Left kidney (tissue), 2 donors: ENCODE data around the gene ASIP. TPM values are rescaled to one million over a fixed set of nuclear protein-coding genes. Genes with fewer than 3 reads are reported as not detected.
"Not testable (repeated sequence)": the region's sequence is repeated elsewhere in the genome, so short reads cannot be mapped to it uniquely, and the experiment has no call there.

Source experiments
- DNase-seq: peaks from one replicate; pipeline ENCODE4 v3.0.0-alpha.2; 2013
- polyA plus RNA-seq: library from polyadenylated mRNA; unstranded; fragments of 120-200 nt; gene quantifications from one replicate; pipeline ENCODE4 v1.2.1, GENCODE V29; 2013; ENCODE audit not compliant: insufficient read length

ASIP gene
- polyA plus RNA-seq, 1 donor, result 0.70 TPM

DNA sequence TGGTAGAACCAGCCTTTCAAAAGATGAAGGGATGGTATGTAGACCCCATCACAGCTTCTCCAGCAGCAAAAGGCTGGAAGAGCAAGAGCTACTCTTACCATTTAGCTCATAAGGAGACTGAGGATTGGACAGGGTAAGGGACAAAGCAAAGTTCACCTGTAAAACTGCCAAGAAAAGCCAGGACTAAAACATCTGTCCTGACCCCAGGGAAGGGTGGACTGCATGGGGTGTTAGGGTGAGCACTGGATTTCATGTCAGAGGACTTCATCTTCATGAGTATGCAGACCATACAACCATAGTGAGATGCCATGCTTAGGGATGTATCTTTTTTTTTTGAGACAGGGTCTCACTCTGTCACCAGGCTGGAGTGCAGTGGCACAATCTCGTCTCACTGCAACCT, 42.6 kb downstream of the ASIP start:
- no peak for DNase-seq

- DNase-seq, result no peak
These were observed 44.2 kb downstream of the ASIP start for GRCh38 chr20:34285450-34285849.

DNA sequence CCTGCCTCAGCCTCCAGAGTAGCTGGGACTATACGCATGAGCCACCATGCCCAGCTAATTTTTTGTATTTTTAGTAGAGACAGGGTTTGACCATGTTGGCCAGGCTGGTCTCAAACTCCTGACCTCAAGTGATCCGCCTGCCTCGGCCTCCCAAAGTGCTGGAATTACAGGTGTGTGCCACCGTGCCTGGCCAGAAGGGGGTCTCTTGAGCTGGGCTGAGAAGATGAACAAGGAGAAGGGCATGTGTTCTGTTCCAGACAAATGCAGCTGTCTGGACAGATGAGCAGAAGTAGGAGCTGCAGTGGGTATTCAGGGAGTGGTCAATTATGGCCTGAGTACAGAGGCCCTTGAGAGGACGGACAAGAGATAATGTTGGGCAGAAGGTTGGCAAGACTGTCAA, 46.3 kb downstream of the ASIP start:
- not testable (repeated sequence) for DNase-seq

GRCh38 chr20:34290471-34290870, 49.2 kb downstream of the ASIP start:
- no peak for DNase-seq

- no peak for DNase-seq
These were observed 51.3 kb downstream of the ASIP start for GRCh38 chr20:34292496-34292895.

DNA sequence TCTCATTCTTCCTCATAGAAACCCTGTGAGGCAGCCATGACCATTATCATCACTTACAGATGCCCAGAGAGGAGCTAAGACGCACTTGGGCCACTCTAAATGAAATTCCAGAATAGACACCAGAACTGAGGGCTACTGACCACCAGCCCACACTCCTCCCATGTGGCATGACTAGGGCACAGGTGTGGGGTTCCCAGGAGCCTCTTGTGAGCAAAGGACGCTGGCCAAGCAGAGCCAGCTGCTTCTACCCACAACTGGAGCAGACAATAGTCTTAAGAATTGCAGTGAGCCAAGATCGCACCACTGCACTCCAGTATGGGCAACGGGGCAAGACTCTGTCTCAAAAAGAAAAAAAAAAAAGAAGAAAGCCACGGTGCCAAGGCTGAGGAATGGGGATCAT, 51.9 kb downstream of the ASIP start:
- no peak for DNase-seq

GRCh38 chr20:34293589-34293988, 52.4 kb downstream of the ASIP start:
- DNase-seq, result no peak

DNA sequence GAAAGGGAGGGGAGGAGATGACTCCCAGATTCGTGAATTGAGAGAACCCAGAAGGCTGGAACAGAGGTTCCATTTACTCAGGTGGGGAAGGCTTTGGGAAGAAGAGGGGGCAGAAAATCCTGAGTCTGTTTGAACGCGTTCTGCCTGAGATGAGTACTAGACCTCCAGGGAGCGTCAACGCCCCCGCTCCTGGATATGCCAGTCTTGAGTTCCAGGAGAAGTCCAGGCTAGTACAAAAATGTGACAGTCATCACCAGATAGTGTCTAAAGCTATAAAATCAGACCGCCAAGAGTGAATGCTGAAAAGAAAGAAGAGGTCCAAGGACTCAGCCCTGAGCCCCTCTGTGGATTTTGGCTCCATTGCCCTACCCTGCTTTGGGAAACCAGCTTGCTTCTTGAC, 53.3 kb downstream of the ASIP start:
- DNase-seq, result no peak

GRCh38 chr20:34295284-34295683, 54.1 kb downstream of the ASIP start:
- DNase-seq, result no peak

DNA sequence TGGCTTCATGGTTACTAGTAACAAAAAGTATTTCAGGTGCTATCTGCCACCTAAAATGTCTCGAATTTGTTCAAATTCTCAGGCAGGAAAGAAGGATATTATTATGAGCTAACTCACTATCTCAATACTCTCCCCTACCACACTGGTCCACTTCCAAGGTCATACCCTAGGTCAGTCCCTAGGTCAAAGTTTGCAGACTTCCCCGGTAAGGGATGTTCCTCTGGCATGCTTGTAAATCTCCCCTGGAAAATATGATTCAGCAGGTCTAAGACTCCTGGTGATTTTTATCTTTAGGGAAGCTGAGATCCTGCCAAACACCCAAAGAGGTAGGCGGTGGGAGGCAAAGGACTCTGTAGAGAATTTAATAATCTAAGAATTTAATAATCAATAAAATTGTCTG, 55.2 kb downstream of the ASIP start:
- DNase-seq, result no peak

GRCh38 chr20:34298294-34298784, 57.1 kb downstream of the ASIP start:
- DNase-seq, result not testable (repeated sequence)

- no peak for DNase-seq
These were observed 58.5 kb downstream of the ASIP start for GRCh38 chr20:34299556-34300255.

DNA sequence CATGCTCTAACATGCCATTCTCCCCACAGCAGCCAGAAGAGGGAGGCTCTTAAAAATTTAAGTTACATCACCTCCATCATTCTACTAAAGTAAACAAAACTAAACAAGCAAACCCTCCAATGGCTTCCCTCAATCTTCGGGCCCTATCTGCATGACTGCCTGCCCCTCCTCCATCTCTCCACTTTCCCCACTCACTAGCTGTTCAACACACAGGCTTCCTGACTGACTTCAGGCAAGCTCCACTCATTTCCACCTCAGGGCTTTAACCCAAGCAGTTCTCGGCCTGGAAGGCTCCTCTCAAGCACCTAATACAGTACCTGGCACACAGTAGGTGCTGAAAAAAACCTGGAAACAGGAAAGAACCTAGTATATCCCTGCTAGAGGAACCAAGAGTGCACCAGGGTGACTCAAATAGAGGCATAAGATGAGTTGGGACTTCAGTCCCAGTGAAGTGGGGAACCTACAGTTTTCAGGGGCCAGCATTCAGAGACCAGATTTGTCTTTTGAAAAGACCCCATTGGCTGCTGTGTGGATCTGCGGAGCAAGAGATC, 59.1 kb downstream of the ASIP start:
- DNase-seq, result no peak

DNA sequence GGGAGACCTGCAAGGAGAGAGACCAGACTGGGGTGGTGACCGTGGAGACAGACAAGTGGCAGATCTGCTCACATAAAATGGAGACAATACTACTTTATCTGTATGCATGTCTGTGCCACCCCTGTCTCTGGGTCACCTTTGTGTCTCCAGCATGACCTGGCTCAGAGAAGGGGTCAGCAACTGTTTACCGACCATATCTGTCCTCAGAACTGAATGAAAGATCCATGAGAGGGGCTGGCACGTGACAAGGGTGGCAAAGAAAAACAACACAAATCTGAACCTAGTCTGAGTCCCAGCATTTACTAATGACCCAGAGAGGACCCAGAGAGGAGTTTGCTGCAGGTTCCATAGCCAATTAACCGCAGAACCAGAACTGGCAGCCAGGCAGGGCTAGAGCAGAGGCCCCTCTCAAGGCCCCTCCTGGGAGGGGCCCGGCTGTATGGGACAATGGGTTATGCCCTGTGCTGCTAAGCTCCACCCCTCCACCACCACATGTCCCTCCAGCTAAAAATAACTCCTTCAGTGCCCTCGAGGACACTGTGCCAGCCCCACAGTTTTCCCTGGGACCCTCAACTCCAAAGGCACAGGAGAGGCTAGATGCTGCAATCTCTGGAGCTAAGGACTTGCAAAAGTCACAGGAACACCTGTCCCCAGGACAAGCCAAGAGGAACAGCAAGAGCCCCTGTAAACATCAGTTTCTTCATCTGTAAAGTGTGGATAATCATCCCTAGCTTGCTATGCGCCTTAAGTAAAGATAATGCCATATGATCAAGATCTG, 59.8 kb downstream of the ASIP start:
- no peak for DNase-seq

- no peak for DNase-seq
These were observed 60.5 kb downstream of the ASIP start for GRCh38 chr20:34301587-34302311.

DNA sequence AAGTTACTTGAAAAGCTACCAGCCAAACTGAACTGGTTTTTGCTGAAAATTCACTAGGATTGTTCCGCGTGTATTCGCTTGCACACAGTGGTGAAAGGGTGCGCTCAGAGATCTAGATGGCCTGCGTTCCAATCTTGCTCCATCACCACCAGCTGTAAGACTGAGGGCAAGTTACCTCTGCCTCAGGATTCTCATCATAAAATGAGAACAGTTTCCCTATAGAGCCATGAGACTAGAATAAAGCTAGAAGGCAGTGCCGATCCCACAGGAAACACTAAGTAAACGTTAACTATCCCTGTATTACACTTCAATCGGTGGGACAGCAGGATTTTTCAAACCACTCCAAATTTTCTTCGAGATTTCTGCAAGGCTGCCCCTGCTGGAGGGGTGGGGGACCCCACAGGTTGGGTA, 61.1 kb downstream of the ASIP start:
- DNase-seq, result no peak

DNA sequence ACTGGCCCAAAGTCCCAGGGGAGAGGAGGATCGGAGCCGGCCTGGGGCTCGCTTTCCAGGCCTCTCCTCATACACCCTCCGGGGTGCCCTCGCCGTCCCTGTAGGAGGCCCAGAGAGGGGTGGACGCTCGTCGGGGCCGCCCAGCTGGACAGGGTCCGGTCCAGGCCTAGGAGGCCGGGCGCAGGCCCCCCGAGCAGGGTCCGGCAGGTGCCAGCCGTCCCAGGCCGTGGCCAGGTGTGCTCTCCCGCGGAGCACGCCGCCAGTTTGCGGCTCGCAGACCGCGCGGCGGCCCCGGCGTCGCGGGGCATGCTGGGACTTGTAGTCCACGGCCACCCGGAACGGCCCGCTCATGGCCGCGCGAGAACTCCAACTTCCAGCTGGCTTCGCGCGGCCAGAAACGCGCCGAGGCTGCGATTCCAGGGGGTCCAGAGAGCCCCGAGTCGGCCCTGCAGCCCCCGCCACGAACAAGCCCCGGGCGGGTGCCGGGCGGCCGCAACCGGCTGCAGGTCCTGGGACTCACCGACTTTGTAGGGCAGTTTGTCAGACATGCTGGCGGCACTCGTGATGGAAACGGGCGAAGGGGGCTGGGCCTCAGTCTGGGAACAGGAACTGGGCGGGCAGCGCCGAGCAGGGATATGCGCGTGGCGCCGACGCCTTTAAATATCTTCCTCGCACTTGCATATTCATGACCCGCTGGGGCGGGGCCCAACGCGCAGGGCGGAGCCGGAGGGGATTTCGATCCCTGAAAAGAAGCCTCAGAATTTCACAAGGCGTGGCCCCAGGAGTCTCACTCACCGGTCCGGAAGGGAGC, 61.7 kb downstream of the ASIP start, which contains the start of gene AHCY:
AHCY (minus strand) TSS at position 633 of the 811 bp plus-strand sequence; CDS start at position 548, 85 bp downstream.
- peak; percentile 93 for DNase-seq

GRCh38 chr20:34305333-34306230, 64.4 kb downstream of the ASIP start:
- DNase-seq, result no peak

- no peak for DNase-seq
These were observed 68.5 kb downstream of the ASIP start for GRCh38 chr20:34309691-34310090.

- DNase-seq, result no peak
These were observed 69.4 kb downstream of the ASIP start for GRCh38 chr20:34310481-34311117.
